HepG2 (cell line): ENCODE results near the gene CREBZF. TPM values are rescaled to one million over a fixed set of nuclear protein-coding genes. Genes with fewer than 3 reads are reported as not detected.
A peak's percentile ranks its signal among the peaks of the same experiment; 100 is the strongest.

Experiments
- DZIP1 ChIP-seq: sonication (generic); formaldehyde crosslinking; IDR thresholded peaks from 2 replicates; pipeline ENCODE4 v1.5.0; 2020; ENCODE audit warnings: mild to moderate bottlenecking, missing genetic modification reagents
- HNF1B ChIP-seq: sonication (generic); formaldehyde crosslinking; IDR thresholded peaks from 2 replicates; pipeline ENCODE4 v1.5.1; 2020; ENCODE audit warnings: mild to moderate bottlenecking, moderate library complexity, missing genetic modification reagents
- SYNCRIP ChIP-seq: fragments of 200-400 bp; formaldehyde crosslinking; IDR thresholded peaks from 2 replicates; pipeline ENCODE4 v1.6.1; 2018; ENCODE audit warnings: mild to moderate bottlenecking, low read depth, low read length; ENCODE audit not compliant: insufficient read depth
- TMF1 ChIP-seq: sonication (generic); formaldehyde crosslinking; IDR thresholded peaks from 2 replicates; pipeline ENCODE4 v1.8.1; 2022; ENCODE audit warnings: low read depth, missing genetic modification reagents
- ZNF136 ChIP-seq: sonication (generic); formaldehyde crosslinking; IDR thresholded peaks from 2 replicates; pipeline ENCODE4 v1.8.1; 2022; ENCODE audit warnings: low read depth, mild to moderate bottlenecking, moderate library complexity, missing genetic modification reagents
- ZNF609 ChIP-seq: sonication (generic); formaldehyde crosslinking; IDR thresholded peaks from 2 replicates; pipeline ENCODE4 v1.4.0; 2020; ENCODE audit warnings: mild to moderate bottlenecking, missing genetic modification reagents, borderline replicate concordance
- ZNF709 ChIP-seq: sonication (generic); formaldehyde crosslinking; IDR thresholded peaks from 2 replicates; pipeline ENCODE4 v1.5.0; 2020; ENCODE audit warnings: mild to moderate bottlenecking, missing genetic modification reagents
- ZNF782 ChIP-seq: sonication (generic); formaldehyde crosslinking; IDR thresholded peaks from 2 replicates; pipeline ENCODE4 v1.4.0; 2020; ENCODE audit warnings: missing genetic modification reagents, mild to moderate bottlenecking, borderline replicate concordance
- polyA plus RNA-seq, 8 experiments: library from polyadenylated mRNA; depleted of rRNA in 3 of 8; stranded (reverse) in 7 of 8; unstranded in 1 of 8; fragments of >200 nt; fragmentation: Illumina TruSeq in 4 of 8; extraction: Trizol in 4 of 8; gene quantifications; 2 replicates each; pipeline versions ENCODE4 v1.2.1 to v1.2.3, GENCODE V29; 2011 to 2016; ENCODE audit warnings: low read depth in 4 of 8, missing spikeins in 1 of 8, mixed read lengths in 1 of 8; ENCODE audit not compliant: insufficient read depth in 1 of 8
- total RNA-seq, 5 experiments: library from RNA; depleted of rRNA; stranded (reverse); fragments of >200 nt; fragmentation: Illumina TruSeq; extraction: Trizol; gene quantifications; 2 replicates each; pipeline ENCODE4 v1.2.3, GENCODE V29; 2016; ENCODE audit warnings: low read depth in 1 of 5
- TF ChIP-seq, protein P1 (sequence below): sonication (generic); formaldehyde crosslinking; IDR thresholded peaks from 2 replicates; pipeline ENCODE4 v1.4.0; 2020; ENCODE audit warnings: mild to moderate bottlenecking, missing genetic modification reagents
- TF ChIP-seq, protein P2 (sequence below): sonication (generic); formaldehyde crosslinking; IDR thresholded peaks from 2 replicates; pipeline ENCODE4 v1.5.0; 2020; ENCODE audit warnings: mild to moderate bottlenecking, missing genetic modification reagents, borderline replicate concordance

CREBZF gene
- total and polyA plus RNA-seq, 2 of the 13 experiments (the other 11 are each of a cell fraction or from before 2014, with no cell fraction given) = 30.6 to 43.1 TPM

GRCh38 chr11:85627998-85628770, 36.7 kb downstream of the CREBZF start, which contains the start of gene TMEM126B (continued):
- TF ChIP-seq DZIP1 (no peak), HNF1B (no peak), ZNF609 (peak; percentile 51; the same call in 1 of the 2 replicates), ZNF782 (peak; percentile 72; the same call in 1 of the 2 replicates), ZNF709 (CRISPR knock-in tag) (no peak; the same call in 1 of the 2 replicates), TMF1 (CRISPR knock-in tag) (no peak), SYNCRIP (no peak), ZNF136 (CRISPR knock-in tag) (no peak)
- TF ChIP-seq, protein P1, sequence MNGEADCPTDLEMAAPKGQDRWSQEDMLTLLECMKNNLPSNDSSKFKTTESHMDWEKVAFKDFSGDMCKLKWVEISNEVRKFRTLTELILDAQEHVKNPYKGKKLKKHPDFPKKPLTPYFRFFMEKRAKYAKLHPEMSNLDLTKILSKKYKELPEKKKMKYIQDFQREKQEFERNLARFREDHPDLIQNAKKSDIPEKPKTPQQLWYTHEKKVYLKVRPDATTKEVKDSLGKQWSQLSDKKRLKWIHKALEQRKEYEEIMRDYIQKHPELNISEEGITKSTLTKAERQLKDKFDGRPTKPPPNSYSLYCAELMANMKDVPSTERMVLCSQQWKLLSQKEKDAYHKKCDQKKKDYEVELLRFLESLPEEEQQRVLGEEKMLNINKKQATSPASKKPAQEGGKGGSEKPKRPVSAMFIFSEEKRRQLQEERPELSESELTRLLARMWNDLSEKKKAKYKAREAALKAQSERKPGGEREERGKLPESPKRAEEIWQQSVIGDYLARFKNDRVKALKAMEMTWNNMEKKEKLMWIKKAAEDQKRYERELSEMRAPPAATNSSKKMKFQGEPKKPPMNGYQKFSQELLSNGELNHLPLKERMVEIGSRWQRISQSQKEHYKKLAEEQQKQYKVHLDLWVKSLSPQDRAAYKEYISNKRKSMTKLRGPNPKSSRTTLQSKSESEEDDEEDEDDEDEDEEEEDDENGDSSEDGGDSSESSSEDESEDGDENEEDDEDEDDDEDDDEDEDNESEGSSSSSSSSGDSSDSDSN (CRISPR knock-in tag) = peak; percentile 75
- TF ChIP-seq, protein P2, sequence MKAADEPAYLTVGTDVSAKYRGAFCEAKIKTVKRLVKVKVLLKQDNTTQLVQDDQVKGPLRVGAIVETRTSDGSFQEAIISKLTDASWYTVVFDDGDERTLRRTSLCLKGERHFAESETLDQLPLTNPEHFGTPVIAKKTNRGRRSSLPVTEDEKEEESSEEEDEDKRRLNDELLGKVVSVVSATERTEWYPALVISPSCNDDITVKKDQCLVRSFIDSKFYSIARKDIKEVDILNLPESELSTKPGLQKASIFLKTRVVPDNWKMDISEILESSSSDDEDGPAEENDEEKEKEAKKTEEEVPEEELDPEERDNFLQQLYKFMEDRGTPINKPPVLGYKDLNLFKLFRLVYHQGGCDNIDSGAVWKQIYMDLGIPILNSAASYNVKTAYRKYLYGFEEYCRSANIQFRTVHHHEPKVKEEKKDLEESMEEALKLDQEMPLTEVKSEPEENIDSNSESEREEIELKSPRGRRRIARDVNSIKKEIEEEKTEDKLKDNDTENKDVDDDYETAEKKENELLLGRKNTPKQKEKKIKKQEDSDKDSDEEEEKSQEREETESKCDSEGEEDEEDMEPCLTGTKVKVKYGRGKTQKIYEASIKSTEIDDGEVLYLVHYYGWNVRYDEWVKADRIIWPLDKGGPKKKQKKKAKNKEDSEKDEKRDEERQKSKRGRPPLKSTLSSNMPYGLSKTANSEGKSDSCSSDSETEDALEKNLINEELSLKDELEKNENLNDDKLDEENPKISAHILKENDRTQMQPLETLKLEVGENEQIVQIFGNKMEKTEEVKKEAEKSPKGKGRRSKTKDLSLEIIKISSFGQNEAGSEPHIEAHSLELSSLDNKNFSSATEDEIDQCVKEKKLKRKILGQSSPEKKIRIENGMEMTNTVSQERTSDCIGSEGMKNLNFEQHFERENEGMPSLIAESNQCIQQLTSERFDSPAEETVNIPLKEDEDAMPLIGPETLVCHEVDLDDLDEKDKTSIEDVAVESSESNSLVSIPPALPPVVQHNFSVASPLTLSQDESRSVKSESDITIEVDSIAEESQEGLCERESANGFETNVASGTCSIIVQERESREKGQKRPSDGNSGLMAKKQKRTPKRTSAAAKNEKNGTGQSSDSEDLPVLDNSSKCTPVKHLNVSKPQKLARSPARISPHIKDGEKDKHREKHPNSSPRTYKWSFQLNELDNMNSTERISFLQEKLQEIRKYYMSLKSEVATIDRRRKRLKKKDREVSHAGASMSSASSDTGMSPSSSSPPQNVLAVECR (CRISPR knock-in tag) = peak; percentile 88
